Esophagus muscularis mucosa (tissue), 4 donors: ENCODE results near the gene PTPRT.

Experiments used
- EP300 ChIP-seq: sonication (generic); formaldehyde crosslinking; IDR thresholded peaks from one replicate; pipeline ENCODE4 v1.6.1; 2017; ENCODE audit warnings: antibody characterized with exemption
- POLR2A ChIP-seq: fragments of 450-650 bp; IDR thresholded peaks from one replicate; pipeline ENCODE4 v1.6.1; 2017; ENCODE audit warnings: antibody characterized with exemption, moderate library complexity, mild to moderate bottlenecking, low read depth
- POLR2AphosphoS5 ChIP-seq, 2 donors: sonication (generic); formaldehyde crosslinking; IDR thresholded peaks; one replicate each; pipeline ENCODE4 v1.6.1; 2017; ENCODE audit warnings: antibody characterized with exemption in 2 of 2
- TF ChIP-seq, protein P1 (sequence below), 3 experiments: fragments of 200-600 bp in 2 of 3; fragments of 450-650 bp in 1 of 3; sonication (generic) in 2 of 3; IDR thresholded peaks; one replicate each; pipeline ENCODE4 v1.5.1; 2017 to 2019; ENCODE audit warnings: antibody characterized with exemption in 3 of 3, mild to moderate bottlenecking in 2 of 3, moderate library complexity in 1 of 3

DNA sequence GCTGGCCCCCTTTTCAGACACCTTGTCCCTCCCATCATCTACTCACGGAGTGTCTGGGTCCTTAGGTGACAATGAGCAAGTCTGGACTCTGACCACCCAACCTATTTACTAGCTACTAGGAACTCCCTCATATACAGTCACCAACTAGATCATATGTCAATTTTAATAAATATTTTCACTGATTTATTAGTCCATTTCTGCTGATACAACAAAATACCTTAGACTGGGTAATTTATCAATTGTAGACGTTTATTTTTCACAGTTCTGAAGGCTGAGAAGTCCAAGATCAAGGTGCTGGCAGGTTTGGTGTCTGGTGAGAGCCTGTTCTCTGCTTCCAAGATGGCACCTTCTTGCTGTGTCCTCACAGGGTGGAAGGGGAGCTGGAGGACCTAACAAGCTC is 229.7 kb downstream of the PTPRT start:
- TF ChIP-seq, protein P1, sequence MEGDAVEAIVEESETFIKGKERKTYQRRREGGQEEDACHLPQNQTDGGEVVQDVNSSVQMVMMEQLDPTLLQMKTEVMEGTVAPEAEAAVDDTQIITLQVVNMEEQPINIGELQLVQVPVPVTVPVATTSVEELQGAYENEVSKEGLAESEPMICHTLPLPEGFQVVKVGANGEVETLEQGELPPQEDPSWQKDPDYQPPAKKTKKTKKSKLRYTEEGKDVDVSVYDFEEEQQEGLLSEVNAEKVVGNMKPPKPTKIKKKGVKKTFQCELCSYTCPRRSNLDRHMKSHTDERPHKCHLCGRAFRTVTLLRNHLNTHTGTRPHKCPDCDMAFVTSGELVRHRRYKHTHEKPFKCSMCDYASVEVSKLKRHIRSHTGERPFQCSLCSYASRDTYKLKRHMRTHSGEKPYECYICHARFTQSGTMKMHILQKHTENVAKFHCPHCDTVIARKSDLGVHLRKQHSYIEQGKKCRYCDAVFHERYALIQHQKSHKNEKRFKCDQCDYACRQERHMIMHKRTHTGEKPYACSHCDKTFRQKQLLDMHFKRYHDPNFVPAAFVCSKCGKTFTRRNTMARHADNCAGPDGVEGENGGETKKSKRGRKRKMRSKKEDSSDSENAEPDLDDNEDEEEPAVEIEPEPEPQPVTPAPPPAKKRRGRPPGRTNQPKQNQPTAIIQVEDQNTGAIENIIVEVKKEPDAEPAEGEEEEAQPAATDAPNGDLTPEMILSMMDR (IDR thresholded peaks at IDR 0.05): no peak
- TF ChIP-seq POLR2A (no peak), EP300 (no peak), POLR2AphosphoS5 (IDR thresholded peaks at IDR 0.05) (no peak)
